ENCODE results near the gene BAZ2B.

DNA sequence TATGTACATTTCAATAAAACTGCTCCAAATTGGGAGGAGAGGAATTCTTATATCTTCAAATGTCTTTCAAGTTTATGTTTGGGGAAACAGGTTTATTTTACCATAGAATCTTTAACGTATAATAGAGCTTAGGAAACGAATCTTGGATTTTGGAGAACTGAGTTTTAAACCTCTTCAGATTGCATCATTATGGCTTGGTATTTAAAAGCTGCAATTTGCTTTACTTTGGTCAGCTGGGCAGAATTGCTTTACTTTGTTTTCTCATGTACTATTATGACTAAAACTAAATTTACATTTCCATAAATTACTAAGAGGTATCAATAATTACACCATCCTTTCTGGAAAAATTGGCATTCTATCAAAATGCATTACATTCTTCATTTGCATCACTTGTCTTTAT, 54.6 kb downstream of the BAZ2B start:
- no peak for TF ChIP-seq POLR2A (IDR thresholded peaks at IDR 0.05; ENCODE audit: low read depth, low read length)
- TF ChIP-seq, protein P1, sequence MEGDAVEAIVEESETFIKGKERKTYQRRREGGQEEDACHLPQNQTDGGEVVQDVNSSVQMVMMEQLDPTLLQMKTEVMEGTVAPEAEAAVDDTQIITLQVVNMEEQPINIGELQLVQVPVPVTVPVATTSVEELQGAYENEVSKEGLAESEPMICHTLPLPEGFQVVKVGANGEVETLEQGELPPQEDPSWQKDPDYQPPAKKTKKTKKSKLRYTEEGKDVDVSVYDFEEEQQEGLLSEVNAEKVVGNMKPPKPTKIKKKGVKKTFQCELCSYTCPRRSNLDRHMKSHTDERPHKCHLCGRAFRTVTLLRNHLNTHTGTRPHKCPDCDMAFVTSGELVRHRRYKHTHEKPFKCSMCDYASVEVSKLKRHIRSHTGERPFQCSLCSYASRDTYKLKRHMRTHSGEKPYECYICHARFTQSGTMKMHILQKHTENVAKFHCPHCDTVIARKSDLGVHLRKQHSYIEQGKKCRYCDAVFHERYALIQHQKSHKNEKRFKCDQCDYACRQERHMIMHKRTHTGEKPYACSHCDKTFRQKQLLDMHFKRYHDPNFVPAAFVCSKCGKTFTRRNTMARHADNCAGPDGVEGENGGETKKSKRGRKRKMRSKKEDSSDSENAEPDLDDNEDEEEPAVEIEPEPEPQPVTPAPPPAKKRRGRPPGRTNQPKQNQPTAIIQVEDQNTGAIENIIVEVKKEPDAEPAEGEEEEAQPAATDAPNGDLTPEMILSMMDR (IDR thresholded peaks at IDR 0.05; ENCODE audit: extremely low read depth in 1 of 2, insufficient read depth in 1 of 2, low read depth in 1 of 2, low read length in 2 of 2) = no peak
- no peak for TF ChIP-seq POLR2AphosphoS5 (IDR thresholded peaks at IDR 0.05; ENCODE audit: insufficient read depth, low read depth, low read length)
- no peak for TF ChIP-seq MYC (IDR thresholded peaks at IDR 0.05; ENCODE audit: low read depth, low read length)
- no peak for TF ChIP-seq EZH2 (IDR thresholded peaks at IDR 0.05; ENCODE audit: borderline replicate concordance, low read depth, low read length, severe bottlenecking)
- TF ChIP-seq JUN (IDR thresholded peaks at IDR 0.05; ENCODE audit: borderline replicate concordance, insufficient read depth, insufficient read length, low read depth) = no peak
- TF ChIP-seq, protein P2, sequence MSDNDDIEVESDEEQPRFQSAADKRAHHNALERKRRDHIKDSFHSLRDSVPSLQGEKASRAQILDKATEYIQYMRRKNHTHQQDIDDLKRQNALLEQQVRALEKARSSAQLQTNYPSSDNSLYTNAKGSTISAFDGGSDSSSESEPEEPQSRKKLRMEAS (IDR thresholded peaks at IDR 0.05; ENCODE audit: insufficient read depth, insufficient read length) = no peak
- TF ChIP-seq GATA2 (IDR thresholded peaks at IDR 0.05; ENCODE audit: insufficient read depth, insufficient read length, low read depth, low read length) = no peak

Measured in endothelial cell of umbilical vein (primary cell).